Endothelial cell of umbilical vein (primary cell): ENCODE results near the gene GYPC. TPM values are rescaled to one million over a fixed set of nuclear protein-coding genes. Genes with fewer than 3 reads are reported as not detected.

Experiments
- BruUV-seq: library from RNA; stranded (reverse); fragments of 400-500 nt; replicated peaks from 2 replicates; lab custom pipeline; 2021; lab: Mats Ljungman, UMichigan
- CTCF ChIA-PET: fragments of 300-600, 350-600 bp; sonication (Branson Sonifier 250); formaldehyde crosslinking; loops from one replicate; lab custom pipeline; 2021; ENCODE audit warnings: antibody characterized with exemption, inconsistent platforms; lab: Charles Lee
- POLR2A ChIA-PET: fragments of 300-600, 350-600 bp; sonication (Branson Sonifier 250); formaldehyde crosslinking; loops from one replicate; lab custom pipeline; 2021; ENCODE audit warnings: antibody characterized with exemption, inconsistent platforms; lab: Charles Lee
- DNase-seq: peaks from one replicate; pipeline ENCODE4 v3.0.0-alpha.2; 2011; ENCODE audit warnings: low read depth, low spot score
- FAIRE-seq: peaks from 2 replicates; lab custom pipeline; 2011; peaks lifted over from hg19 to GRCh38; lab: Jason Lieb, UNC
- H2AFZ ChIP-seq: 2 replicates; pipeline ENCODE4 v1.6.0; 2012; ENCODE audit warnings: low read depth, low read length, control low read depth, inconsistent platforms
- H3K27ac ChIP-seq: 2 replicates; pipeline ENCODE4 v1.5.1; 2011; ENCODE audit warnings: low read depth, mild to moderate bottlenecking, control low read depth, low read length, moderate library complexity; ENCODE audit not compliant: insufficient read depth
- H3K27me3 ChIP-seq, 2 experiments: 2 replicates each; pipeline versions ENCODE4 v1.6.0 to v1.6.1; 2011; ENCODE audit warnings: low read length in 2 of 2, mixed read lengths in 1 of 2; ENCODE audit not compliant: control insufficient read depth in 2 of 2, insufficient read depth in 2 of 2
- H3K36me3 ChIP-seq, 2 experiments: 2 replicates in 1 of 2; 3 replicates in 1 of 2; pipeline ENCODE4 v1.5.1; 2011; ENCODE audit warnings: low read length in 2 of 2, mild to moderate bottlenecking in 1 of 2, moderate library complexity in 1 of 2; ENCODE audit not compliant: control insufficient read depth in 2 of 2, insufficient read depth in 2 of 2; ENCODE audit errors: extremely low read depth in 1 of 2
- H3K4me1 ChIP-seq: 3 replicates; pipeline ENCODE4 v1.5.1; 2011; ENCODE audit warnings: mild to moderate bottlenecking, low read length; ENCODE audit not compliant: control insufficient read depth, insufficient read depth; ENCODE audit errors: extremely low read depth
- H3K4me2 ChIP-seq: 2 replicates; pipeline ENCODE4 v1.6.1; 2011; ENCODE audit warnings: low read length, control low read depth, mixed read lengths; ENCODE audit not compliant: insufficient read depth
- H3K4me3 ChIP-seq, 3 experiments: fragments of 200-600 bp in 1 of 3; sonication (generic), shearing (Covaris generic) in 1 of 3; replicated peaks in 1 of 3; 2 replicates each; pipeline ENCODE4 v1.5.1; 2011 to 2016; ENCODE audit warnings: control low read depth in 3 of 3, low read length in 3 of 3, mild to moderate bottlenecking in 2 of 3, inconsistent platforms in 1 of 3, low read depth in 1 of 3, moderate library complexity in 1 of 3; ENCODE audit not compliant: insufficient read depth in 1 of 3
- H3K79me2 ChIP-seq: 2 replicates; pipeline ENCODE4 v1.6.0; 2012; ENCODE audit warnings: low read length, inconsistent platforms; ENCODE audit not compliant: control insufficient read depth, insufficient read depth
- H3K9ac ChIP-seq: replicated peaks from 2 replicates; pipeline ENCODE3; 2011; ENCODE audit warnings: low read length, control low read depth; ENCODE audit not compliant: insufficient read depth; ENCODE audit errors: extremely low read depth
- H3K9me1 ChIP-seq: replicated peaks from 3 replicates; pipeline ENCODE4 v1.6.0; 2011; ENCODE audit warnings: mild to moderate bottlenecking, low read length; ENCODE audit not compliant: control insufficient read depth, insufficient read depth; ENCODE audit errors: extremely low read depth
- H3K9me3 ChIP-seq: replicated peaks from 2 replicates; pipeline ENCODE4 v1.5.1; 2012; ENCODE audit warnings: low read length, inconsistent platforms; ENCODE audit not compliant: control insufficient read depth, insufficient read depth
- H4K20me1 ChIP-seq: replicated peaks from 2 replicates; pipeline ENCODE3; 2011; ENCODE audit warnings: mild to moderate bottlenecking, low read length; ENCODE audit not compliant: control insufficient read depth, insufficient read depth; ENCODE audit errors: extremely low read depth
- EZH2 ChIP-seq: IDR thresholded peaks from 2 replicates; pipeline ENCODE4 v1.6.1; 2012; ENCODE audit warnings: borderline replicate concordance, low read depth, mild to moderate bottlenecking, moderate library complexity, low read length, inconsistent platforms; ENCODE audit not compliant: severe bottlenecking
- FOS ChIP-seq: IDR thresholded peaks from 2 replicates; pipeline ENCODE4 v1.6.1; 2011; ENCODE audit warnings: mild to moderate bottlenecking, low read length, moderate library complexity, borderline replicate concordance; ENCODE audit not compliant: insufficient read depth
- GATA2 ChIP-seq: IDR thresholded peaks from 2 replicates; pipeline ENCODE4 v1.7.0; 2011; ENCODE audit warnings: low read depth, mild to moderate bottlenecking, moderate library complexity, mixed read lengths, low read length; ENCODE audit not compliant: insufficient read length, insufficient read depth
- JUN ChIP-seq: IDR thresholded peaks from 2 replicates; pipeline ENCODE4 v1.6.1; 2011; ENCODE audit warnings: borderline replicate concordance, low read depth; ENCODE audit not compliant: insufficient read length, insufficient read depth
- MYC ChIP-seq: IDR thresholded peaks from one replicate; pipeline ENCODE4 v1.6.1; 2011; ENCODE audit warnings: mild to moderate bottlenecking, low read depth, low read length
- POLR2A ChIP-seq: IDR thresholded peaks from 2 replicates; pipeline ENCODE4 v1.6.1; 2012; ENCODE audit warnings: low read depth, mild to moderate bottlenecking, control low read depth, low read length
- POLR2AphosphoS5 ChIP-seq: IDR thresholded peaks from 2 replicates; pipeline ENCODE4 v1.6.1; 2012; ENCODE audit warnings: low read depth, mild to moderate bottlenecking, control low read depth, low read length, moderate library complexity; ENCODE audit not compliant: insufficient read depth
- dilution Hi-C: fragments of 300-500 bp; cut with MboI; formaldehyde crosslinking; loops from one replicate; pipeline ENCODE4 v1.15.0; 2019; ENCODE audit warnings: low sequenced_read_pairs; ENCODE audit not compliant: extremely low pct_ligation_motif_present
- intact Hi-C: fragments of 100-400 bp; cut with micrococcal nuclease; formaldehyde crosslinking; loops from one replicate; pipeline ENCODE4 v1.10.0; 2022
- polyA plus RNA-seq, 4 experiments: library from polyadenylated mRNA; depleted of rRNA in 3 of 4; stranded (reverse) in 3 of 4; unstranded in 1 of 4; fragments of >200 nt; gene quantifications; 2 replicates each; pipeline versions ENCODE4 v1.2.1 to v1.2.3, GENCODE V29; 2011 to 2012; ENCODE audit warnings: missing spikeins in 1 of 4
- total RNA-seq: library from RNA; stranded (reverse); gene quantifications from 2 replicates; pipeline ENCODE4 v1.2.3, GENCODE V29; 2021
- TF ChIP-seq, protein P1 (sequence below): IDR thresholded peaks from 2 replicates; pipeline ENCODE4 v1.6.1; 2011; ENCODE audit not compliant: insufficient read depth, insufficient read length
- TF ChIP-seq, protein P2 (sequence below), 2 donors: IDR thresholded peaks; 1 replicate in 1 of 2; 2 replicates in 1 of 2; pipeline ENCODE4 v1.5.1; 2011; ENCODE audit warnings: low read length in 2 of 2, mild to moderate bottlenecking in 2 of 2, moderate library complexity in 2 of 2, control low read depth in 1 of 2, inconsistent platforms in 1 of 2, low read depth in 1 of 2; ENCODE audit not compliant: insufficient read depth in 1 of 2; ENCODE audit errors: extremely low read depth in 1 of 2

The GYPC gene
- total and polyA plus RNA-seq, 2 donors (not counting 3 experiments of a cell fraction or from before 2014, with no cell fraction given), result 3.5 to 13.3 TPM

DNA sequence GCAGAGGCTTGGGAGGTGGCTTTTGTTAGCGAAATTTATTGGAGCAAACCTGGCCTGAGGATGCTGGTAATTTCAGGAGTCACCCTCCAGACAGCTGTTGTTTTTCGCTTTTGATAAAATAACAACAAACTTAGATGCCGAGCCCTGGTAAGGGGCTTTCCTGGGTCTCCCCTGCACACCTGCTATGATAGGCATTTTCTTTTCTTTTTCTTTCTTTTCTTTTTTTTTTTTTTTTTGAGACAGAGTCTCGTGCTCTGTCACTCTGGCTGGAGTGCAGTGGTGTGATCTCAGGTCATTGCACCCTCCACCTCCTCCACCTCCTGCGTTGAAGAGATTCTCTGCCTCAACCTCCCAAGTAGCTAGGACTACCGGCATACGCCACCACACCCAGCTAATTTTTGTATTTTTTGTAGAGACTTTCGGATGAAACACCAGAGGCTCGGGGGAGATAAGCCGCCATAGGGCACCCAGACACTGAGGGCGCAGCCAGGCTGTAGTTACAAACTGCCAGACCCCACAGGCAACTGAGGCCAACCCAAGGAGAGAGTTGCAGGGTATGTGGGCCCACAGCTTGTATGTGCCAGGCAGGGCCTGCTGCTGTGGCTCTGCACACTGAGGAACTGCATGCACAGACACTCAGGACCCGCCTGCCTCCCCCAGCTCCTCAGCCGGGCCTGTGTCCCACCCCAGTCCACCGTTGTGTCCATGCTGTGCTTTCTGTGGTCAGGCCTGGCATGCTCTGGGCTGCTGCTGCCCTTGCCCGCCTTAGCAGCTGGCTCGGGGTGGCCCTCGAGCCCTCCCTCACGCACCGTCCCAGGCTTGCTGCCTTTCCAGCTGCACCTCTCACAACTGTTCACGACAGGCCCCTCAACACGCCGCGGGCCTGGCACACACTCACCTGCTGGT is 3.9 kb downstream of the GYPC start:
- Histone ChIP-seq H3K4me1 (peaks cover 28% of the 10 kb centered on the region), H3K36me3 (no peaks in the 10 kb centered on the region), H3K9me1 (no peaks in the 10 kb centered on the region), H3K27ac (peak overlapping the region; percentile 47), H3K9ac (no peak overlapping the region), H3K27me3 (no peaks in the 10 kb centered on the region), H3K9me3 (no peaks in the 10 kb centered on the region), H3K79me2 (no peaks in the 10 kb centered on the region), H2AFZ (no peak overlapping the region), H3K4me2 (peak overlapping the region; percentile 12), H3K4me3 (no peak overlapping the region), H4K20me1 (no peaks in the 10 kb centered on the region)
- TF ChIP-seq POLR2AphosphoS5 (no peak), EZH2 (no peak), JUN (no peak), GATA2 (no peak), MYC (no peak), POLR2A (no peak), FOS (no peak)
- TF ChIP-seq, protein P1, sequence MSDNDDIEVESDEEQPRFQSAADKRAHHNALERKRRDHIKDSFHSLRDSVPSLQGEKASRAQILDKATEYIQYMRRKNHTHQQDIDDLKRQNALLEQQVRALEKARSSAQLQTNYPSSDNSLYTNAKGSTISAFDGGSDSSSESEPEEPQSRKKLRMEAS, result no peak
- TF ChIP-seq, protein P2, sequence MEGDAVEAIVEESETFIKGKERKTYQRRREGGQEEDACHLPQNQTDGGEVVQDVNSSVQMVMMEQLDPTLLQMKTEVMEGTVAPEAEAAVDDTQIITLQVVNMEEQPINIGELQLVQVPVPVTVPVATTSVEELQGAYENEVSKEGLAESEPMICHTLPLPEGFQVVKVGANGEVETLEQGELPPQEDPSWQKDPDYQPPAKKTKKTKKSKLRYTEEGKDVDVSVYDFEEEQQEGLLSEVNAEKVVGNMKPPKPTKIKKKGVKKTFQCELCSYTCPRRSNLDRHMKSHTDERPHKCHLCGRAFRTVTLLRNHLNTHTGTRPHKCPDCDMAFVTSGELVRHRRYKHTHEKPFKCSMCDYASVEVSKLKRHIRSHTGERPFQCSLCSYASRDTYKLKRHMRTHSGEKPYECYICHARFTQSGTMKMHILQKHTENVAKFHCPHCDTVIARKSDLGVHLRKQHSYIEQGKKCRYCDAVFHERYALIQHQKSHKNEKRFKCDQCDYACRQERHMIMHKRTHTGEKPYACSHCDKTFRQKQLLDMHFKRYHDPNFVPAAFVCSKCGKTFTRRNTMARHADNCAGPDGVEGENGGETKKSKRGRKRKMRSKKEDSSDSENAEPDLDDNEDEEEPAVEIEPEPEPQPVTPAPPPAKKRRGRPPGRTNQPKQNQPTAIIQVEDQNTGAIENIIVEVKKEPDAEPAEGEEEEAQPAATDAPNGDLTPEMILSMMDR (IDR thresholded peaks at IDR 0.05; ENCODE audit: extremely low read depth in 1 of 2, insufficient read depth in 1 of 2, low read depth in 1 of 2, low read length in 2 of 2), result no peak
- dilution Hi-C loops (no loop called here), intact Hi-C loops (loop anchor here (5.0 kb wide), 2 partner anchors 117 to 402 kb away; no protein-coding TSS in a partner anchor)
- BruUV-seq, result no TSS peak
- ChIA-PET POLR2A (interaction anchor here (0.7 kb wide), 1 partner anchor 1220 kb away, joined by 3 read pairs; no protein-coding TSS in a partner anchor), CTCF (no interaction called here)
- no peak for DNase-seq
- FAIRE-seq, result no peak
